Measurements from ENCODE around the gene EVI5. TPM values are rescaled to one million over a fixed set of nuclear protein-coding genes. Genes with fewer than 3 reads are reported as not detected.

Gene EVI5
- total RNA-seq, 2 donors from 2014 or later, result 20.8 to 29.0 TPM

- Mint-ChIP-seq H3K27ac (no peak overlapping the region), H3K36me3 (ENCODE audit: low read depth) (peaks cover 6% of the 10 kb centered on the region), H3K4me1 (peaks cover 14% of the 10 kb centered on the region), H3K9me3 (no peaks in the 10 kb centered on the region), H3K27me3 (ENCODE audit: insufficient read depth) (no peaks in the 10 kb centered on the region), H3K4me3 (no peak overlapping the region)
- DNase-seq, result no peak
- Histone ChIP-seq H3K9me3 (ENCODE audit: control insufficient read depth, low read length) (no peaks in the 10 kb centered on the region), H3K4me1 (ENCODE audit: control insufficient read depth, insufficient read depth, low read length) (peaks cover 5% of the 10 kb centered on the region), H3K36me3 (ENCODE audit: control insufficient read depth, insufficient read depth, low read length) (no peaks in the 10 kb centered on the region), H3K27me3 (ENCODE audit: control insufficient read depth, insufficient read depth, low read length, poor library complexity, severe bottlenecking) (peaks cover 6% of the 10 kb centered on the region), H3K9ac (ENCODE audit: extremely low read depth, low read length, poor library complexity, severe bottlenecking) (no peak overlapping the region), H3K27ac (ENCODE audit: low read depth, low read length) (no peak overlapping the region), H3K4me3 (ENCODE audit: low read length) (no peak overlapping the region)
- no peak for TF ChIP-seq CTCF (conservative IDR thresholded peaks at IDR 0.05)
- 78% methylated on average over 1 of the region's 1 CpG; no CpG with 5 or more reads in 1 of the 2 experiments for WGBS, 2 experiments (ENCODE audit: insufficient coverage in 1 of 2, insufficient read length in 1 of 2)
Observed at GRCh38 chr1:92705446-92705845, 79.5 kb downstream of the EVI5 start.

GRCh38 chr1:92701147-92701546 lies 83.8 kb downstream of the EVI5 start:
- Histone ChIP-seq H3K27me3 (ENCODE audit: control insufficient read depth, insufficient read depth, low read length, poor library complexity, severe bottlenecking) (peaks cover 6% of the 10 kb centered on the region), H3K4me1 (ENCODE audit: control insufficient read depth, insufficient read depth, low read length) (no peaks in the 10 kb centered on the region), H3K9ac (ENCODE audit: extremely low read depth, low read length, poor library complexity, severe bottlenecking) (no peak overlapping the region), H3K9me3 (ENCODE audit: control insufficient read depth, low read length) (no peaks in the 10 kb centered on the region), H3K27ac (ENCODE audit: low read depth, low read length) (no peak overlapping the region), H3K4me3 (ENCODE audit: low read length) (no peak overlapping the region), H3K36me3 (ENCODE audit: control insufficient read depth, insufficient read depth, low read length) (peaks cover 12% of the 10 kb centered on the region)
- Mint-ChIP-seq H3K27ac (no peak overlapping the region), H3K9me3 (no peaks in the 10 kb centered on the region), H3K27me3 (ENCODE audit: insufficient read depth) (no peaks in the 10 kb centered on the region), H3K4me1 (peaks cover 5% of the 10 kb centered on the region), H3K36me3 (ENCODE audit: low read depth) (peaks cover 9% of the 10 kb centered on the region), H3K4me3 (no peak overlapping the region)
- WGBS, 2 experiments (ENCODE audit: insufficient coverage in 1 of 2, insufficient read length in 1 of 2), result 60 to 67% methylated on average over 1 of the region's 1 CpG
- no peak for DNase-seq
- TF ChIP-seq CTCF (conservative IDR thresholded peaks at IDR 0.05), result no peak

GRCh38 chr1:92698932-92699331 lies 86.0 kb downstream of the EVI5 start:
- H3K9ac ChIP-seq (ENCODE audit: extremely low read depth, low read length, poor library complexity, severe bottlenecking), result no peak overlapping the region
- no peaks in the 10 kb centered on the region for H3K9me3 ChIP-seq (ENCODE audit: control insufficient read depth, low read length)
- no peak overlapping the region for H3K4me3 Mint-ChIP-seq
- no peaks in the 10 kb centered on the region for H3K4me1 ChIP-seq (ENCODE audit: control insufficient read depth, insufficient read depth, low read length)
- no peak overlapping the region for H3K4me3 ChIP-seq (ENCODE audit: low read length)
- 93 to 100% methylated on average over 2 to 3 of the region's 3 CpGs for WGBS, 2 experiments (ENCODE audit: insufficient coverage in 1 of 2, insufficient read length in 1 of 2)
- H3K9me3 Mint-ChIP-seq, result no peaks in the 10 kb centered on the region
- H3K27me3 ChIP-seq (ENCODE audit: control insufficient read depth, insufficient read depth, low read length, poor library complexity, severe bottlenecking), result peaks cover 6% of the 10 kb centered on the region
- peaks cover 19% of the 10 kb centered on the region for H3K36me3 Mint-ChIP-seq (ENCODE audit: low read depth)
- no peak for DNase-seq
- TF ChIP-seq CTCF (conservative IDR thresholded peaks at IDR 0.05), result no peak
- H3K36me3 ChIP-seq (ENCODE audit: control insufficient read depth, insufficient read depth, low read length), result peaks cover 23% of the 10 kb centered on the region
- no peak overlapping the region for H3K27ac ChIP-seq (ENCODE audit: low read depth, low read length)
- no peaks in the 10 kb centered on the region for H3K4me1 Mint-ChIP-seq
- peak overlapping the region; percentile 7 for H3K27ac Mint-ChIP-seq
- H3K27me3 Mint-ChIP-seq (ENCODE audit: insufficient read depth), result no peaks in the 10 kb centered on the region

Measured in endodermal cell (in vitro differentiated cells).